GM12873 (cell line): ENCODE measurements around the gene MAP3K6.

Experiments
- TF ChIP-seq, protein P1 (sequence below): IDR thresholded peaks from 2 replicates; pipeline ENCODE4 v1.5.1; 2012; ENCODE audit warnings: low read depth, mild to moderate bottlenecking, moderate library complexity, low read length, control low read depth; ENCODE audit not compliant: insufficient read depth; ENCODE audit errors: missing control alignments

Gene MAP3K6

DNA sequence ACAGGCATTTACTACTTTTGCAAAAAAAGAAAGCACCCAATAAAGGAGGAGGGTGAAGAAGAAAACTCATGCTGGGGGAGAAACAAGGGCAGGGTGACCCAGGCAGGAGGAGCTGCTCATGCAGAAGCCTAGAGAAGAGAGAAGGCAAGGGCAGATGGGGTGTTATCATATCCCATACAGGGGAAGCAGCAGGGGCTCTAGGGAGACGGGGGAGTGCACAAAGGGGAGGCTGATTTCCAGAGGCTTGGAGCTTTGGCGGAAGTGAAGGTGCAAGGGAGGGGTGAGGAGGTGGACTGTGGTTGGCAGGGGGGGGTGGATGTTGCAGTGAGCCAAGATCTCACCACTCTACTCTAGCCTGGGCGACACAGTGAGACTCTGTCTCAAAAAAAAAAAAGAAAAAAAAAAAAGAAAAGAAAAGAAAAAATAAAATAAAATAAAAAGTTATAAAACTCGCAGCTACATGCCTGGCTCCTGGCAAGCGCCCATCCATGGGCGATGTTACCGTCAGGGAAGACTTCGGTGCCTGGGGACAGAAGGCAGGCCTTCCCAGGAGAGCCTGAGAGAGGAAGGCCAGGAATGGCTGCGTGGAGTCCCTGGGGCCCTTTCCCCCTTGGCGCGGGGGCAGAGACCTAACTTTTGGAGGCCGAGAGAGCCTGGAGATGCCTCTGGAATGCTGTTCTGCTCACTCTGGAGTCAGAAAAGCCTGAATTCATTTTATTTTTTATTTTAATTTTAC lies 11.2 kb upstream of the MAP3K6 start:
- TF ChIP-seq, protein P1, sequence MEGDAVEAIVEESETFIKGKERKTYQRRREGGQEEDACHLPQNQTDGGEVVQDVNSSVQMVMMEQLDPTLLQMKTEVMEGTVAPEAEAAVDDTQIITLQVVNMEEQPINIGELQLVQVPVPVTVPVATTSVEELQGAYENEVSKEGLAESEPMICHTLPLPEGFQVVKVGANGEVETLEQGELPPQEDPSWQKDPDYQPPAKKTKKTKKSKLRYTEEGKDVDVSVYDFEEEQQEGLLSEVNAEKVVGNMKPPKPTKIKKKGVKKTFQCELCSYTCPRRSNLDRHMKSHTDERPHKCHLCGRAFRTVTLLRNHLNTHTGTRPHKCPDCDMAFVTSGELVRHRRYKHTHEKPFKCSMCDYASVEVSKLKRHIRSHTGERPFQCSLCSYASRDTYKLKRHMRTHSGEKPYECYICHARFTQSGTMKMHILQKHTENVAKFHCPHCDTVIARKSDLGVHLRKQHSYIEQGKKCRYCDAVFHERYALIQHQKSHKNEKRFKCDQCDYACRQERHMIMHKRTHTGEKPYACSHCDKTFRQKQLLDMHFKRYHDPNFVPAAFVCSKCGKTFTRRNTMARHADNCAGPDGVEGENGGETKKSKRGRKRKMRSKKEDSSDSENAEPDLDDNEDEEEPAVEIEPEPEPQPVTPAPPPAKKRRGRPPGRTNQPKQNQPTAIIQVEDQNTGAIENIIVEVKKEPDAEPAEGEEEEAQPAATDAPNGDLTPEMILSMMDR = no peak

DNA sequence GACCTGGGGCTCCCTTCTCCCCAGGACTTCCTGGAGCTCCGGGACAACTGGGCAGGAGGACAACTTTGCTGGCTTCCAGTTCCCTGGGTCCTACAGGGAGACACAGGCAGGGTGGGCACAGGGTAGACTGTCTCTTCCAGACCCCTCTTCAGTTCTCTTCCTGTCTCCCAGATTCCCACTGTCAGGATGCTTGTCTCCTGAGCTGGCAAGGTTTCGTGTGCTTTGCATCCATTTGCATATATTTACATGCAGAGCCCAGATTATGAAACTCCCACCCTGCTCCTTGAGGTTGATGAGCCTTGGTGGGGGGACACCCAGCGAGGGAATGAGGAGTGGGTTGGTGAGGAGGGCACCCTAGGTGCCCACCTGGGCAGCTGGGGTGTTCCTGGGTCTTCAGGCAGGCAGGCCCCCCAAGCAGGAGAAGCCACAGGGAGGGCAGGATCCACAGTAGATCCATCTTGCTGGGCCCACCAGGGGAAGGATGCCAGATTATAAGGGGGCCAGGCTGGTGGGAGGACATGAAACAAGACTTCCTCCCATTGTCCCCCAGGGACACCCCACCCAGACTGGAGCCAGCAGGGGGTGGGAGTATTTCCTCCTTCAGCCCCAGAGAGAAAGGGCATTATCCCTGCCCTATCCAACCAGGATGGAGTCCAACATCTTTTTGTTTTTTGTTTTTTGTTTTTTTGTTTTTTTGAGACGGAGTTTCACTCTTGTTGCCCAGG lies 7.8 kb upstream of the MAP3K6 start, which contains the start of gene FCN3:
Gene FCN3 (minus strand): TSS at position 463 of the 725 bp plus-strand sequence. CDS start 6 bp downstream, at position 457.
- TF ChIP-seq, protein P1 = no peak

DNA sequence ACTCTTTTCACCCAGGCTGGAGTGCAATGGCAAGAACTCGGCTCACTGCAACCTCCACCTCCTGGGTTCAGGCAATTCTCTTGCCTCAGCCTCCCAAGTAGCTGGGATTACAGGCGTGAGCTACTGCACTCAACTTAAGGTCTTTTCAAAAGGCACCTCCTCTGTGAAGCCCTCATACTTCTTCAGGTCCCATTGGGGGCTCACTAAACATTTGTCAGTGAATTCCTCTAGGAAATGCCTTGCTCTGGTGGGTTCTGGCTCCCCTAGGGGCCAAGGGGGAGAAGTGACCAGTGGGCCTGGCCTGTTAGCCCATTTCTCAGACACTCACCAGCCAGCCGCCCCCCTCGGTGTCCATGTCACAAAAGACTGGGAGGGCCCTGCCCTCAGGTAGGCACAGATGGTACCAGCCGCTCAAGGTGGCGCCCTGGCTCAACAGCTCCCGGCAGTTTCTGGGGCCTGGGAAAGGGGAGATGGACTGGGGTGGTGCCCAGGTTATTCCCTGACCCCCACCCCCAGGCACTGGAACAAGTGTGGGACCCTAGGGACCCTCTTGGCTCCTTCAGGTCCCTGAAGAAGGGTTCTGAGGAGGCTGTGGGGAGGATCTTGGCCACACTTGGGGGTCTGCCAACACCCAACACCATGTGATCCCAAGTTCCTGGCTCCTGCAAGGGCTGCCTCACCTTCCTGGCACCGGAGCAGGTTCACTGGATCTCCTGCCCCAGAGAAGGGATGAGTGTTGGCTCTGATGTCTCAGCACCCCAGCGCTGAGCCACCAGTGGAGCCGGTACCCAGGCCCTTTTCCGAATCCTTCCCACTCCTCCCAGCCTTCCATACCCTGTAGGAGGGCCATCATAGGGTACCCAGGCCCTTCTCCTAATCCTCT lies 6.3 kb upstream of the MAP3K6 start:
- TF ChIP-seq, protein P1 = peak; percentile 50

DNA sequence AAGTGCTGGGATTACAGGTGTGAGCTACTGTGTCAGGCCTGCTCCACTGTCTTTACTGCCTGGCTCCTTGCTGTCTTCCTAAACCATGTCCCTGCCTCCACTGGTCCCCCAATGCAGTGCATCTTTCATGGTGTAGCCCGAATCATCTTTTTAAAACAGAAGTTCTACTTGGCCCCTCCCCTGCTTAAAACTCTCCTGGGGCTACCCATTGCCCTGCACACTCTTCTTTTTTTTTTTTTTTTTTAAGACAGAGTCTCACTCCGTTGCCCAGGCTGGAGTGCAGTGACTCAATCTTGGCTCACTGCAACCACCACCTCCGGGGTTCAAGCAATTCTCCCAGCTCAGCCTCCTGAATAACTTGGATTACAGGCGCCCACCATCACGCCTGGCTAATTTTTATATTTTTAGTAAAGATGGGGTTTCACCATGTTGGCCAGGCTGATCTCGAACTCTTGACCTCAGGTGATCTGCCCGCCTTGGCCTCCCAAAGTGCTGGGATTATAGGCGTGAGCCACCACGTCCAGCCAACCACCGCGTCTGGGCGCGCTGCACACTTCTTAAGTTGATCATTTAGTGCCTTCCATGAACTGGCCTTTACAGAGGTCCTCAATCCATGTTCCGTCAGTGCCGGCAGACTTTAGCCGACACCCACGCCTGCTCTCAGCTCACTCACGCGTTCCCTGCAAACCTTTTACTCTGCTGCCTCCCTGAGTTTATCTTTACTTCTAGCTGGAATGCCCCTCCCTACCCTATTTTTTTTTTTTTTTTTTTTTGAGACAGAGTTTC lies 5.5 kb upstream of the MAP3K6 start:
- TF ChIP-seq, protein P1 = no peak

DNA sequence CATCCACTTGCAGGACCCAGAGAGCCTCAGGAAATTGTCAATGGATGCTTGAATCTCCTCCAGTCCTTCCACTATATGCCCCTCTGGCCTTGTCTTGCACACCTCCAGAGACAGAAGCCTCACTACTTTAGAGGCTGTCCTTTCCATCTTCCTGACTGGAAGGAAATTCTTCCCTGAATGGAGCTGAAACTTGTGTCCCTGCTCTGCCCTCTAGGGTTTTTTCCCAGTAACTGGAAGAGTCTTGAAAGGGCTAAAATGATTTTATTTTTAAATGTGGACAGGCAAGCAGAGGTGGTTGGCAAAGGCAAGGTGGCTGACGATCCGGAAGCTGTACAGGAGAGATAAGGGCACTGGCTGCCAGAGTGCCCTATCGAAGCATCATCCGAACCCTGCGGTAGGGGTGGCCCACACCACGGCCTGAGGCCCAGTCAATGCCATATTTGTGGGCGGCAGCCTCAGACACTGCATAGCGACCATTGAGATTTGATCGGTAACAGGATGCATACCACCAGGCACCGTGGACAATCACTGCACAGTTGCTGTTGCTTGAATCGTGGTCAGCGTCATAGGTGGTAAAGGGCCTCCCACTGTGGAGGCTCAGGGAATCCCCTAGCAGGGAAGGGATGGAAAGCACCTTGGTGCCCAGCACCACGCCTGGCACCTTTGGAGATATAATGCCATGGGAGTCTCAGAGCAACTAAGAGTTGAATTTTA lies 2.3 kb upstream of the MAP3K6 start:
- TF ChIP-seq, protein P1 = no peak

DNA sequence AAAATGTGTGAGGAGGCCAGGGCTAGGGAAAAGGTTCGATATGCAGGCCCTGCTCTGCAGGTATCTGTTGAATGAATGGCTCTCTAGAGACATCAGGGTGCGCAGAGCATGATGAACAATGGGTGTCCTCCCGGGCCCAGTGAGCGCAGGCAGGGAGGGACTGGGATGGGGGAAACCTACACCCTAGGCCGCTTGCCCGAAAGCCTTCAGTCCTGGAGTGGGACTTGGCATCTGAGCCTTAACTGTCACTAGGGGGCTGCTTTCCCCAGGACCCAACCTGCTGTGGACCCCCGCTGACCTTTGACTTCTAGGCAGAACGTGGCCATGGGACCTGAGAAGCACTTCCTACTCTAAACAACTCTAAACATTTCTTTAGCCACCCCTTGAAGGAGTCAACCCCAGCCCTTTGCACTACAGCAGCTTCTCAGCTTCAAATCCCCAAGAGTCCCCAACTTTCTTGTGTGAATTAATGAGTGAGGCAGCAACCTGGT lies 444 bp upstream of the MAP3K6 start:
- TF ChIP-seq, protein P1 = no peak
